B cell (primary cell): ENCODE measurements around the gene GPATCH8.

Source experiments
- EZH2 ChIP-seq: IDR thresholded peaks from 2 replicates; pipeline ENCODE4 v1.6.1; 2012; ENCODE audit warnings: borderline replicate concordance, low read depth, mild to moderate bottlenecking, moderate library complexity, low read length; ENCODE audit not compliant: insufficient read depth, poor library complexity, severe bottlenecking
- TF ChIP-seq, protein P1 (sequence below): fragments of 200-600 bp; IDR thresholded peaks from one replicate; pipeline ENCODE4 v1.8.0; 2022; ENCODE audit warnings: antibody characterized with exemption, mild to moderate bottlenecking

DNA sequence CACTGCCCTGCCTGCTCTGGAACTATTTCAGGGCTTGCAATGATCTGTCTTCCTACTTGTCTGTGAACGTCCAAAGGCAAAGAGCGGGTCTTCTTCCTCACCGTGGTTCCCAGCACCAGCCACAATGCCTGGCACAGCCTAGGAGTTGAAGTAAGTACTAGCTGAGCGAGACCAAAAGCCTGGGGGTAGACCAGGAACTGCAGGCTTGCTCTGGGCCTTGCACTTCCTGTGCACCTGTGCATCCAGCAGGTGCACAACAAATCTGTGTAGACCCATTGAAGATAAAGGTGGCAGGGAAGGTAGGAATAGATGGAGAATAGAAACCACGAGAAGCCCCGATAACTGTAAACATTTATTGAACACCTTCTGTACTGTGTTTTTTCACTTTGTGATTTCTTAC, 144.2 kb downstream of the GPATCH8 start:
- no peak for TF ChIP-seq EZH2
- TF ChIP-seq, protein P1, sequence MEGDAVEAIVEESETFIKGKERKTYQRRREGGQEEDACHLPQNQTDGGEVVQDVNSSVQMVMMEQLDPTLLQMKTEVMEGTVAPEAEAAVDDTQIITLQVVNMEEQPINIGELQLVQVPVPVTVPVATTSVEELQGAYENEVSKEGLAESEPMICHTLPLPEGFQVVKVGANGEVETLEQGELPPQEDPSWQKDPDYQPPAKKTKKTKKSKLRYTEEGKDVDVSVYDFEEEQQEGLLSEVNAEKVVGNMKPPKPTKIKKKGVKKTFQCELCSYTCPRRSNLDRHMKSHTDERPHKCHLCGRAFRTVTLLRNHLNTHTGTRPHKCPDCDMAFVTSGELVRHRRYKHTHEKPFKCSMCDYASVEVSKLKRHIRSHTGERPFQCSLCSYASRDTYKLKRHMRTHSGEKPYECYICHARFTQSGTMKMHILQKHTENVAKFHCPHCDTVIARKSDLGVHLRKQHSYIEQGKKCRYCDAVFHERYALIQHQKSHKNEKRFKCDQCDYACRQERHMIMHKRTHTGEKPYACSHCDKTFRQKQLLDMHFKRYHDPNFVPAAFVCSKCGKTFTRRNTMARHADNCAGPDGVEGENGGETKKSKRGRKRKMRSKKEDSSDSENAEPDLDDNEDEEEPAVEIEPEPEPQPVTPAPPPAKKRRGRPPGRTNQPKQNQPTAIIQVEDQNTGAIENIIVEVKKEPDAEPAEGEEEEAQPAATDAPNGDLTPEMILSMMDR = no peak
